WI38 (cell line): Measurements from ENCODE around the gene PRDM4.

Source experiments
- H3K4me3 ChIP-seq: 2 replicates; pipeline ENCODE4 v1.5.1; 2011; ENCODE audit warnings: low read depth, mild to moderate bottlenecking, control low read depth, low read length
- CTCF ChIP-seq: IDR thresholded peaks from 2 replicates; pipeline ENCODE4 v1.5.1; 2012; ENCODE audit warnings: low read depth, mild to moderate bottlenecking, control low read depth, low read length

The PRDM4 gene

GRCh38 chr12:107779077-107779831 is 18.3 kb upstream of the PRDM4 start:
- TF ChIP-seq CTCF, result no peak
- H3K4me3 ChIP-seq, result no peak overlapping the region

- no peak overlapping the region for H3K4me3 ChIP-seq
- no peak for TF ChIP-seq CTCF
These were observed 17.6 kb upstream of the PRDM4 start for GRCh38 chr12:107778383-107779025.

GRCh38 chr12:107776171-107776570 is 15.2 kb upstream of the PRDM4 start:
- no peak overlapping the region for H3K4me3 ChIP-seq
- TF ChIP-seq CTCF, result no peak

DNA sequence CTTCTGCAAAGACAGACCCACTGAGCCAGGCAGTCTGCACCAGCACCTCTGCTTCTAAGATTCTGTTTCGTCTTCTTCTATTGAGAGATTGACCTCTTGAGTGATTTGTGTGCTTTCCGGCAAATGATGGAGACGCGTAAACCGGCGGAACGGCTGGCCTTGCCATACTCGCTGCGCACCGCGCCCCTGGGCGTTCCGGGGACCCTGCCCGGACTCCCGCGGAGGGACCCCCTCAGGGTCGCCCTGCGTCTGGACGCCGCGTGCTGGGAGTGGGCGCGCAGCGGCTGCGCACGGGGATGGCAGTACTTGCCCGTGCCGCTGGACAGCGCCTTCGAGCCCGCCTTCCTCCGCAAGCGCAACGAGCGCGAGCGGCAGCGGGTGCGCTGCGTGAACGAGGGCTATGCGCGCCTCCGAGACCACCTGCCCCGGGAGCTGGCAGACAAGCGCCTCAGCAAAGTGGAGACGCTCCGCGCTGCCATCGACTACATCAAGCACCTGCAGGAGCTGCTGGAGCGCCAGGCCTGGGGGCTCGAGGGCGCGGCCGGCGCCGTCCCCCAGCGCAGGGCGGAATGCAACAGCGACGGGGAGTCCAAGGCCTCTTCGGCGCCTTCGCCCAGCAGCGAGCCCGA is 14.3 kb upstream of the PRDM4 start:
- no peak for TF ChIP-seq CTCF
- no peak overlapping the region for H3K4me3 ChIP-seq

DNA sequence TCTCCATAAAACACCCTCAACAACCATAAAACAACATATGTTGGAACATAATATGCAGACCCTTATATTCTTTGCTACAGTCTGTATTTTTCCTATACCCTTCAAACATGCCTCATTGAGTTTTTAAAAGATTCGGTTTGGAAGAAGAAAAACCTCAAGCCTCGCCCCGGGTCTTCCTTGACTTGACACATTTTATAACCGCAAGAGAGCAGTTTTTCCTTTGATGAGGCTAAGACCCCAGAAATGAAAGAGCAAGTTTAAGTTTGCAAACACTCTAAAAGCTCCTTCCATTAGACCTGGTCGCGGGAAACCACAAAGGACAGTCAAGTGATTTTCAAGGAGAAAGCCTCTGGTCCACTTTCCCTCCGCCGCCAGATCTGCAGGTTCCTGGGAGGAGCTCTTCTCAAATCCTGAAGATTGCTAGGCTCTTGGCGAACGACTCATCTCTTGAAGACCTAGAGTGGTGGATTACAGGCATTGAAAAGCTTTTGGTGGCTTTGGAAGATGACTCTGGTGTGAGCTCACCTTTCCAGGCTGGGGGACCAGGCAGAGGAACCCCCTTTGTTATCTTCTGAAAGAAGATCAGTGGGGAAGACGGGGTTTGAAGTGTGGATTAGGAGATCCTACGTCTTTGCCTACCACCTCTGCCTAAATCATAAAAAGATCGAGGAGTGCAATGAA is 13.6 kb upstream of the PRDM4 start, which contains the start of gene ASCL4:
ASCL4 (plus strand) TSS at position 356 of the 681 bp plus-strand sequence. CDS start 515 bp downstream, outside the sequence.
- no peak for TF ChIP-seq CTCF
- H3K4me3 ChIP-seq, result no peak within 1 kb of the TSS

DNA sequence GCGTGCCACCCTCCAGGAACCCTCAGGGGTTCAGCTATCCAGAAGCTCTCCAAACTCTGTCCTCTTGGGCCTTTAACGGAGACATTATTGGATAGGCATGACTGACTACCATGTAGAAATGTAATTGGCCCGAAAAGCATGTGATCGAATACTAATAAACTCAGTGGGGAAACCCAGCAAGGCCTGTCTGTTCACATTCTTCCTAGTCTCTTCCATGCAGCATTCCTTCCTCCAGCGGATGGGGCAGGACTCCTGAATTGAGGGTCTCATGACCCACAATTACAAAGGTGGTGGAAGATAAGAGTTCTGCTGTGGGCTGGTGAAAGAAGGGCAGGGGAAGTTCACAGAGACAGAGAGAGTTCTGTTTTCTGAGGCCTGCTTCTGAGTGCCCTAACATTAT is 6.5 kb upstream of the PRDM4 start:
- TF ChIP-seq CTCF, result no peak
- no peak overlapping the region for H3K4me3 ChIP-seq
